Mucosa of stomach (tissue), 1 donor: Measurements from ENCODE around the gene KCNMA1.

Experiments
- H3K27me3 ChIP-seq: one replicate; pipeline ENCODE4 v1.7.0; 2013; ENCODE audit warnings: mild to moderate bottlenecking, low read length; ENCODE audit not compliant: control insufficient read depth, insufficient read depth
- H3K36me3 ChIP-seq: one replicate; pipeline ENCODE4 v1.7.0; 2013; ENCODE audit warnings: low read length; ENCODE audit not compliant: control insufficient read depth, insufficient read depth
- H3K4me1 ChIP-seq: one replicate; pipeline ENCODE4 v1.7.0; 2013; ENCODE audit warnings: mild to moderate bottlenecking, low read length; ENCODE audit not compliant: control insufficient read depth, insufficient read depth
- H3K4me3 ChIP-seq: one replicate; pipeline ENCODE4 v1.7.0; 2013; ENCODE audit warnings: low read length
- H3K9ac ChIP-seq: one replicate; pipeline ENCODE4 v1.7.0; 2013; ENCODE audit warnings: mild to moderate bottlenecking, low read length, moderate library complexity
- H3K9me3 ChIP-seq: one replicate; pipeline ENCODE4 v1.7.0; 2013; ENCODE audit warnings: mild to moderate bottlenecking, low read length, moderate library complexity; ENCODE audit not compliant: control insufficient read depth
- donor health status: Pancreatic carcinoma.

The KCNMA1 gene

GRCh38 chr10:76879116-76879913, 758.3 kb downstream of the KCNMA1 start:
- Histone ChIP-seq H3K9ac (no peak overlapping the region), H3K4me3 (no peak overlapping the region), H3K4me1 (no peaks in the 10 kb centered on the region), H3K27me3 (no peaks in the 10 kb centered on the region), H3K9me3 (no peaks in the 10 kb centered on the region), H3K36me3 (no peaks in the 10 kb centered on the region)

DNA sequence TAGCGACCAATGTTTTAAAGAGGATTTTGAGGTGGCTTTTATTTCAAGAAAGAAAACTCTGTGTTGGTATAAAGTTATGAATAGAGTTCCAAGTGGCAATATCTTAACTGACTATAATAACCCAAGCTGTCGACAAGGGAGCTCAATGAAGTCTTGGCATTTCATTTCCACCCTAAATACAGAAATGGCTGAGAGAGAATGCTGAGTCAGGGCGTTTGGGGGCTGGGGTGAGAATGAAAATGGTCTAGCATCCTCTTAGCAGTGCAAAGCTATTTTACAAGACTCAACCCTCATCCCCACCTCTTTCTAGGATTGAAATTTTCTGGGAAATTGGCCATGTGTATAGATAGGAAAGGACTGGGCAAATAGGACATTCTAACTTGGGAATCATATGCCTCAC, 759.1 kb downstream of the KCNMA1 start:
- Histone ChIP-seq H3K4me1 (no peaks in the 10 kb centered on the region), H3K36me3 (no peaks in the 10 kb centered on the region), H3K4me3 (no peak overlapping the region), H3K9ac (no peak overlapping the region), H3K27me3 (no peaks in the 10 kb centered on the region), H3K9me3 (no peaks in the 10 kb centered on the region)

DNA sequence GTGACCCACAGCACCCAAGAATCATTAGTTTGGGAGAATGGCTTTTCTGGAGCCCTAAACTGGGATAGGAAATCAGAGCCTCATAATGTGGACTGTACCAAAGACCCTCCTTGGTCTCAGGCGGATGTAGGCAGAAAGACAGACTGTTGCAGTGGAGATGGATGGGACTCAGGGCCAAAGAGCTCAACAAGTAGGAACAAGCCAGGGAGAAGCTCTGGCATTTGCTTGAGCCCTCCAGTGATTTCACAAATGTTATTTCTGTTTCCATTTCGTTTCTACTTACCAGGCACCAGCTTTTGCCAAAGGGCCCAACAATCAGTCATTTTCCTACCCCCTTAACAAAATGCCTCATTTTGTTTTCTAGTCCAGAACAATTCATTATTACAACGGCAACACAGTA, 762.7 kb downstream of the KCNMA1 start:
- Histone ChIP-seq H3K9me3 (no peaks in the 10 kb centered on the region), H3K4me3 (no peak overlapping the region), H3K27me3 (no peaks in the 10 kb centered on the region), H3K36me3 (no peaks in the 10 kb centered on the region), H3K4me1 (peaks cover 7% of the 10 kb centered on the region), H3K9ac (no peak overlapping the region)

DNA sequence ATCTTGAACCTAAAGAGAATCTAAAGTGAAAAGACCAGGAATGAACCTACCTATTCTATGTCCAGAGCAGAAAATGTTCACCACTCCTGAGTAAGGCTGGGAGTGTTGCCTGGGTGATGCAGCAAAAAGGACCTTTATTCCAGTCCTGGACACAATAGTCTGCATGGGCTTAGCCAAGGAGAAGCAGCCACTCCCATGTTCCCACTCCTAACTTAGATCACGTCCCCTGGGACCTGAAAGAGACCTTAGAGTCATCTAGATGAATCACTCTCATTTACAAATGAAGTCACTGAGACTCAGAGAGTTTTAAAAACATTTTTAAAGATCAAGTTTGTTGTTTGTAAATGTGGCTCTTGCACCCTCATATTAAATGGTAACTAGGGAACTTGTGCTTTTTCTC, 763.4 kb downstream of the KCNMA1 start:
- Histone ChIP-seq H3K4me3 (no peak overlapping the region), H3K4me1 (peaks cover 7% of the 10 kb centered on the region), H3K36me3 (no peaks in the 10 kb centered on the region), H3K9ac (no peak overlapping the region), H3K9me3 (no peaks in the 10 kb centered on the region), H3K27me3 (no peaks in the 10 kb centered on the region)

DNA sequence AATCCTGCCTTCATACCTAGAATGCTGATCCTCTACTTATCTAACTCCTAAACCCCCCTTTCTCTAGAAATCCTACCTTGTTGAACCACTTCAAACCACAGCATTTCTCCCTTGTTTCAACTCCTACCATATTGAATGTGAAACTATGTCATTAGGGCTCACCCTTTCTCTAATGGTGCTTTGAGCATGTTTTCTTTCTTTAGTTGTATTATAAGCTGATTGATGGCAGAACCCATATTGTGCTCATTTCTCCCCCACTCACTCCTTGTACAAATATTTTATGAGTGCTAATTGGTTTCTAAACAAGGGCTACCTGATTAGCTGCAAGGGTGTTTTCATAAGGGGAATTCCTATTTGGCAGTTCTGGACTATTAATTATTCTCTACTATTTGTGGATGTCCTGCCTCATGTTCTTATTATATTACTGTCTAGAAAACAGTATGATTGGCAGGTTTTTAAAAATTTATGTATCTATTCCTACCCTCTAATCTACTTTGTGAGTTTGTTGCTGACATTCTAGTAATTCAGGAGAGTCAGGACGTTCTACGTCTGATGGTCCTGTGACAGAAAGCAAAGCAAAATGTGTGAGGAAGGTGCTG, 765.8 kb downstream of the KCNMA1 start:
- Histone ChIP-seq H3K4me1 (peaks cover 13% of the 10 kb centered on the region), H3K4me3 (no peak overlapping the region), H3K9ac (no peak overlapping the region), H3K27me3 (no peaks in the 10 kb centered on the region), H3K9me3 (no peaks in the 10 kb centered on the region), H3K36me3 (no peaks in the 10 kb centered on the region)

- Histone ChIP-seq H3K27me3 (no peaks in the 10 kb centered on the region), H3K4me3 (no peak overlapping the region), H3K9me3 (no peaks in the 10 kb centered on the region), H3K36me3 (no peaks in the 10 kb centered on the region), H3K4me1 (peaks cover 13% of the 10 kb centered on the region), H3K9ac (no peak overlapping the region)
Measured at GRCh38 chr10:76869931-76870330, 767.7 kb downstream of the KCNMA1 start.

DNA sequence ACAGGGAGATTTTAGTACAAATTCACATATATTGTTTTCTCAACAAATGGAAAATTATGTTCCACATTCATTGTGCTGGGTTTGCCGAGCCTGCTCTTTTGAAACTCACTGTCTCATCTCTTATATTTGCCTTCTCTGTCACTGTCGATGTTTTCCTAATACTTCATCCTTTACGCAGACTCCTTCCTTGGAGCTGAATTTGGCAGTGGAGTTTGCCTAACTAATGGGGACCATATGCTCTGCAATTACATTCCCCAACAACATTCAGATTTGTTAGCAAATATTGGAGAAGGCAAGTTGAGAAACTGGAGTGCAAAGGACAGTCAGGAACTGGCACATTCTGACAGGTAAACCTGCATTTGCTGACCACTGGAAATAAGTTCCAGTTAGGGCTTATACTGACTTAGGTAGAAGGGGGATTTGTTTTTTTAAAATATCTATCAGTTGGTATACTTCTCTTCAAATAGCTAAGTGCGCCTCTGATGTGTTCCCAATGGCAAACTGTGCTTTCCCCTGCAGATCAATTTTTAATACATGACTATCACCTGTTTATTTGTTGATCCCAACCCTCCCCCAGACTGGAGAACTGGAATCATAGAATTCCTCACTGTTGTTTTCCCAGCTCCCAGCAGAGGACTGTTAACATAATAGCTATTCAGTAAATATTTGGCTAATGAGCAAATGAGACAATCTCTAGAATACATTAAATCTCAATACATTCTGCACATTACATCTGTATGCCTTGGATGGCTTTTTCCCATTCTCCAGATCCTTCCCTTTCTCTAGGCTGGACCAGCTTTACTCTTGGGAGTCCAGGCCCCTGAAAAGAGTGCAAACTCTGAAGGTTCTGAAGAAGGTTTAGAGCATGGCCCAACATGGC, 769.3 kb downstream of the KCNMA1 start:
- no peaks in the 10 kb centered on the region for H3K9me3 ChIP-seq
- peaks cover 13% of the 10 kb centered on the region for H3K4me1 ChIP-seq
- no peak overlapping the region for H3K9ac ChIP-seq
- no peaks in the 10 kb centered on the region for H3K36me3 ChIP-seq
- H3K4me3 ChIP-seq, result no peak overlapping the region
- H3K27me3 ChIP-seq, result no peaks in the 10 kb centered on the region

DNA sequence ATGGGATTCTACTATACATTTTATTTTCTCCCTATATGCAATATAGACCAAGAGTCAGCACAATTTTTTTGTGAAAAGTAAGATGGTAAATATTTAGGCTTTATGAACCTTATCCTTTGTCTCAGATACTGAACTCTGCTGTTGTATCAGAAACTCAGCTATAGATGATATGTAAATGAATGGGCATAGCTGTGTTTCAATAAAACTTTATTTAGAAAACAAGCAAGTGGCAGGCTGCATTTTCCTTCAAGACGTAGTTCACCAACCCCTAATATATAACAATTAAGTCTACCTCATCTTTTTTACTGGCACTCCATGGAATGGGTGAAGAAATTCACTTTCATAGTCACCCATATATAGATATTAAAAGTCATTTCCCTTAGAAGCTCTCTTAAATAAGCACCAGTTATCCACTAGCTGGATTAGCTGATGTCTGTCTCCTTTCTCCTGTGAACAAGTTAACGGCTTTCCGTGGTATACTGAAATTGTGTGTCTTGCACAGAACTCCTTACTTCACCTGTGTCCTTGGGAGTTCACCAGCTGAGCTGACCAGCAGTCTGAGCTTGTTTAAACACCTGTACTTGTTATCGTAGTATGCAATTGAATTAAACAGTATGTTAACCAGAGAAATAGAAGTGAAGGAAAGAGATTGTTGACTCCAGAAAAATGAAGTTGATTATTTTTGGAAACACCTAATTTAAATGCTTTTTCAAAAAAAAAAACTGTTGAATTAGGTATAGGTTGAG, 770.6 kb downstream of the KCNMA1 start:
- no peaks in the 10 kb centered on the region for H3K27me3 ChIP-seq
- no peak overlapping the region for H3K4me3 ChIP-seq
- no peaks in the 10 kb centered on the region for H3K36me3 ChIP-seq
- H3K9ac ChIP-seq, result no peak overlapping the region
- peaks cover 13% of the 10 kb centered on the region for H3K4me1 ChIP-seq
- no peaks in the 10 kb centered on the region for H3K9me3 ChIP-seq

- Histone ChIP-seq H3K9me3 (no peaks in the 10 kb centered on the region), H3K36me3 (no peaks in the 10 kb centered on the region), H3K4me3 (no peak overlapping the region), H3K4me1 (peaks cover 6% of the 10 kb centered on the region), H3K9ac (no peak overlapping the region), H3K27me3 (no peaks in the 10 kb centered on the region)
Measured at GRCh38 chr10:76864922-76865321, 772.7 kb downstream of the KCNMA1 start.

DNA sequence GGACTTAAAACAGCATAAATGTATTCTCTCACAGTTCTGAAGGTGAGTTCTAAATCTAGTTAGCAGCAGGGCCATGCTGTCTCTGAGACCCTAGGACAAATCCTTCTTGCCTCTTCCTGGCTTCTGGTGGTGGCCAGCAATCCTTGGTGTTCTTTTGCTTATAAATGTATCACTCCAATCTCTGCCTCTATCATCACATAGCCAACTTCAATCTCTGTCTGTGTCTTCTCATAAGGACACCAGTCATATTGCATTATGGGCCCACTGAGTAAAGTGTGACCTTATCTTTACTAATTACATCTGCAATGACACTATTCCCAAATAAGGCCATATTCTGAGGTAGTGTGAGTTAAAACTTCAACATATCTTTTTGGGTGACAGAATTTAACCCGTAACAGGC, 778.9 kb downstream of the KCNMA1 start:
- H3K36me3 ChIP-seq, result no peaks in the 10 kb centered on the region
- H3K9me3 ChIP-seq, result no peaks in the 10 kb centered on the region
- H3K4me1 ChIP-seq, result no peaks in the 10 kb centered on the region
- no peak overlapping the region for H3K9ac ChIP-seq
- no peak overlapping the region for H3K4me3 ChIP-seq
- no peaks in the 10 kb centered on the region for H3K27me3 ChIP-seq

- no peak overlapping the region for H3K9ac ChIP-seq
Measured at GRCh38 chr10:76840802-76841201, 796.8 kb downstream of the KCNMA1 start.

More at GRCh38 chr10:76840802-76841201, 796.8 kb downstream of the KCNMA1 start:
- H3K4me3 ChIP-seq, result no peak overlapping the region
- H3K4me1 ChIP-seq, result no peaks in the 10 kb centered on the region
- no peaks in the 10 kb centered on the region for H3K9me3 ChIP-seq
- H3K36me3 ChIP-seq, result no peaks in the 10 kb centered on the region
- H3K27me3 ChIP-seq, result no peaks in the 10 kb centered on the region
